GM23338 (cell line): Measurements from ENCODE around the gene ZNF8. TPM values are rescaled to one million over a fixed set of nuclear protein-coding genes. Genes with fewer than 3 reads are reported as not detected.

ENCODE experiments used
- ATAC-seq: fragments of 200-7000 bp; cut with Tn5 transposase; 3 replicates; pipeline ENCODE4 v1.9.1; 2020
- DNase-seq: peaks from one replicate; pipeline ENCODE4 v3.0.0-alpha.2; 2015; ENCODE audit warnings: low spot score
- H2AFZ ChIP-seq: fragments of 200-600 bp; sonication (generic); 2 replicates; pipeline ENCODE4 v1.8.0; 2016; ENCODE audit warnings: antibody characterized with exemption, mild to moderate bottlenecking, moderate library complexity
- H3F3A ChIP-seq: fragments of 200-600 bp; sonication (generic); replicated peaks from 2 replicates; pipeline ENCODE4 v1.8.0; 2017; ENCODE audit warnings: antibody characterized with exemption, mixed run types, low read depth
- H3K27ac ChIP-seq: fragments of 200-600 bp; sonication (generic); 2 replicates; pipeline ENCODE4 v1.6.1; 2016; ENCODE audit warnings: low read depth
- H3K27me3 ChIP-seq: fragments of 200-600 bp; sonication (generic); 2 replicates; pipeline ENCODE4 v1.8.0; 2016; ENCODE audit warnings: mild to moderate bottlenecking, mixed run types, moderate library complexity; ENCODE audit not compliant: insufficient read depth
- H3K36me3 ChIP-seq: fragments of 200-600 bp; sonication (generic); 2 replicates; pipeline ENCODE4 v1.8.0; 2016; ENCODE audit warnings: mild to moderate bottlenecking; ENCODE audit not compliant: insufficient read depth
- H3K4me1 ChIP-seq: fragments of 200-600 bp; sonication (generic); 2 replicates; pipeline ENCODE4 v1.8.0; 2016; ENCODE audit warnings: mild to moderate bottlenecking, moderate library complexity; ENCODE audit not compliant: insufficient read depth
- H3K4me2 ChIP-seq: fragments of 200-600 bp; sonication (generic); 2 replicates; pipeline ENCODE4 v1.7.1; 2017; ENCODE audit warnings: mixed run types
- H3K4me3 ChIP-seq: fragments of 200-600 bp; sonication (generic); 2 replicates; pipeline ENCODE4 v1.6.1; 2016; ENCODE audit warnings: mixed run types
- H3K79me2 ChIP-seq: fragments of 200-600 bp; sonication (generic); replicated peaks from 2 replicates; pipeline ENCODE4 v1.8.0; 2017; ENCODE audit warnings: mild to moderate bottlenecking; ENCODE audit not compliant: insufficient read depth
- H3K9me2 ChIP-seq: fragments of 200-600 bp; sonication (generic); 2 replicates; pipeline ENCODE4 v1.8.0; 2017; ENCODE audit not compliant: insufficient read depth
- H4K20me1 ChIP-seq: fragments of 200-600 bp; sonication (generic); replicated peaks from 2 replicates; pipeline ENCODE4 v1.8.0; 2017; ENCODE audit warnings: mild to moderate bottlenecking; ENCODE audit not compliant: insufficient read depth
- H3K27ac Mint-ChIP-seq: 2 replicates; pipeline ENCODE4 v1.8.0; 2020; ENCODE audit warnings: inconsistent platforms, mild to moderate bottlenecking, moderate library complexity, mixed read lengths
- H3K27me3 Mint-ChIP-seq: 3 replicates; pipeline ENCODE4 v1.8.0; 2022; ENCODE audit warnings: low read depth, mild to moderate bottlenecking, moderate library complexity, mixed read lengths, inconsistent platforms; ENCODE audit not compliant: insufficient read depth, poor library complexity
- H3K36me3 Mint-ChIP-seq: 3 replicates; pipeline ENCODE4 v1.8.0; 2021; ENCODE audit warnings: low read depth, mild to moderate bottlenecking, inconsistent platforms, moderate library complexity, mixed read lengths
- H3K4me1 Mint-ChIP-seq: 3 replicates; pipeline ENCODE4 v1.8.0; 2020; ENCODE audit warnings: mild to moderate bottlenecking, inconsistent platforms, mixed read lengths
- H3K4me3 Mint-ChIP-seq: 3 replicates; pipeline ENCODE4 v1.8.0; 2021; ENCODE audit warnings: moderate library complexity, mild to moderate bottlenecking, inconsistent platforms, mixed read lengths
- H3K9me3 Mint-ChIP-seq: 3 replicates; pipeline ENCODE4 v1.8.0; 2020; ENCODE audit warnings: moderate library complexity, mild to moderate bottlenecking, inconsistent platforms, mixed read lengths
- CREB1 ChIP-seq: fragments of 250-450 bp; sonication (Bioruptor Pico); IDR thresholded peaks from 2 replicates; pipeline ENCODE4 v1.5.0; 2020; ENCODE audit warnings: low read depth, mild to moderate bottlenecking, moderate library complexity
- ETS1 ChIP-seq: IDR thresholded peaks from 2 replicates; pipeline ENCODE4 v1.6.1; 2016; ENCODE audit warnings: antibody characterized with exemption
- EZH2 ChIP-seq: fragments of 200-600 bp; sonication (generic); IDR thresholded peaks from one replicate; pipeline ENCODE4 v1.8.0; 2017; ENCODE audit warnings: antibody characterized with exemption, mild to moderate bottlenecking, low read depth; ENCODE audit not compliant: unreplicated experiment
- EZH2phosphoT487 ChIP-seq: fragments of 200-600 bp; sonication (generic); IDR thresholded peaks from one replicate; pipeline ENCODE4 v1.8.1; 2018; ENCODE audit warnings: antibody characterized with exemption; ENCODE audit not compliant: unreplicated experiment
- JUNB ChIP-seq: IDR thresholded peaks from one replicate; pipeline ENCODE4 v1.6.1; 2016; ENCODE audit warnings: antibody characterized with exemption; ENCODE audit not compliant: unreplicated experiment
- POLR2AphosphoS5 ChIP-seq: IDR thresholded peaks from 2 replicates; pipeline ENCODE4 v1.6.1; 2016; ENCODE audit warnings: antibody characterized with exemption, low read depth
- STAT1 ChIP-seq: IDR thresholded peaks from one replicate; pipeline ENCODE4 v1.6.1; 2016; ENCODE audit warnings: antibody characterized with exemption; ENCODE audit not compliant: unreplicated experiment
- ZNF114 ChIP-seq: fragments of 250-450 bp; sonication (Bioruptor Pico); IDR thresholded peaks from 2 replicates; pipeline ENCODE4 v1.5.0; 2020; ENCODE audit warnings: mild to moderate bottlenecking, moderate library complexity
- ZNF331 ChIP-seq: fragments of 250-450 bp; sonication (Bioruptor Pico); IDR thresholded peaks from 2 replicates; pipeline ENCODE4 v1.5.0; 2020; ENCODE audit warnings: low read depth, mild to moderate bottlenecking, moderate library complexity
- ZNF462 ChIP-seq: fragments of 250-450 bp; sonication (Bioruptor Pico); IDR thresholded peaks from 2 replicates; pipeline ENCODE4 v1.5.0; 2020; ENCODE audit warnings: mild to moderate bottlenecking, moderate library complexity
- polyA plus RNA-seq: library from polyadenylated mRNA; unstranded; fragments of >200 nt; fragmentation: Nextera tagmentation; extraction: Ambion mirVana; gene quantifications from 2 replicates; pipeline ENCODE4 v1.2.1, GENCODE V29; 2016
- total RNA-seq: library from RNA; depleted of rRNA; stranded (reverse); fragments of >200 nt; shearing (Covaris generic); gene quantifications from 2 replicates; pipeline ENCODE4 v1.2.3, GENCODE V29; 2014

The ZNF8 gene
- total and polyA plus RNA-seq, 2 experiments from 2014 or later, result 4.3 to 30.3 TPM

GRCh38 chr19:58243351-58243750 is 35.4 kb upstream of the ZNF8 start (continued):
- TF ChIP-seq ZNF114 (CRISPR knock-in tag) (no peak), CREB1 (CRISPR knock-in tag) (no peak), EZH2phosphoT487 (no peak)

- 0 out of 2 replicates have a peak, but pooled peaks cover 5% of the 10 kb centered on the region for H3F3A ChIP-seq
- H3K27ac ChIP-seq, result no peak overlapping the region
- no peak for TF ChIP-seq STAT1
- no peak for TF ChIP-seq CREB1 (CRISPR knock-in tag)
- TF ChIP-seq JUNB, result no peak
- TF ChIP-seq ZNF462, result no peak
- no peak for TF ChIP-seq POLR2AphosphoS5
- no peak for TF ChIP-seq ZNF331
- no peak for TF ChIP-seq EZH2
- no peak for TF ChIP-seq ETS1
- TF ChIP-seq EZH2phosphoT487, result no peak
- peaks cover 97% of the 10 kb centered on the region for H3K36me3 ChIP-seq
- H3K4me3 ChIP-seq, result no peak overlapping the region
- no peak for DNase-seq
- H3K79me2 ChIP-seq, result peaks cover 10% of the 10 kb centered on the region; the same call in 1 of the 2 replicates
- H3K4me1 ChIP-seq, result no peaks in the 10 kb centered on the region
- H3K27me3 ChIP-seq, result no peaks in the 10 kb centered on the region
- no peaks in the 10 kb centered on the region; the same call in 1 of the 2 replicates for H4K20me1 ChIP-seq
- peaks cover 96% of the 10 kb centered on the region for H3K9me3 Mint-ChIP-seq
- peaks cover 100% of the 10 kb centered on the region for H3K36me3 Mint-ChIP-seq
- H3K4me3 Mint-ChIP-seq, result no peak overlapping the region
- ATAC-seq, result no peak
- no peaks in the 10 kb centered on the region for H3K4me1 Mint-ChIP-seq
- no peak overlapping the region for H3K4me2 ChIP-seq
- peaks cover 4% of the 10 kb centered on the region; the same call in 1 of the 2 replicates for H3K9me2 ChIP-seq
- H3K27ac Mint-ChIP-seq, result no peak overlapping the region
- peaks cover 6% of the 10 kb centered on the region for H3K27me3 Mint-ChIP-seq
- H2AFZ ChIP-seq, result no peak overlapping the region
These were observed 29.9 kb upstream of the ZNF8 start for GRCh38 chr19:58248886-58249285.
